Measurements from ENCODE around the gene GNL2.

Gene GNL2

GRCh38 chr1:37601441-37601840 lies 5.7 kb upstream of the GNL2 start:
- Histone ChIP-seq H3K4me3 (IDR thresholded peaks at IDR 0.05; ENCODE audit: insufficient read depth, low read depth, low read length) (no peak overlapping the region), H3K9ac (no peak overlapping the region), H2AFZ (ENCODE audit: low read depth) (no peak overlapping the region), H3K79me2 (ENCODE audit: insufficient read depth, low read depth) (no peaks in the 10 kb centered on the region), H3K27me3 (ENCODE audit: insufficient read depth, low read depth) (no peaks in the 10 kb centered on the region), H3K36me3 (ENCODE audit: insufficient read depth) (no peaks in the 10 kb centered on the region), H4K20me1 (ENCODE audit: insufficient read depth) (no peaks in the 10 kb centered on the region), H3K4me1 (ENCODE audit: low read depth, poor library complexity, severe bottlenecking) (no peaks in the 10 kb centered on the region), H3K27ac (no peak overlapping the region), H3K4me2 (no peak overlapping the region)
- no peak for TF ChIP-seq CTCF (conservative IDR thresholded peaks at IDR 0.05; ENCODE audit: low read depth, low read length)

GRCh38 chr1:37599940-37600339 lies 4.2 kb upstream of the GNL2 start:
- no peaks in the 10 kb centered on the region for H3K36me3 ChIP-seq (ENCODE audit: insufficient read depth)
- no peak overlapping the region for H3K27ac ChIP-seq
- no peak overlapping the region for H3K4me3 ChIP-seq (IDR thresholded peaks at IDR 0.05; ENCODE audit: insufficient read depth, low read depth, low read length)
- no peak overlapping the region for H2AFZ ChIP-seq (ENCODE audit: low read depth)
- TF ChIP-seq CTCF (conservative IDR thresholded peaks at IDR 0.05; ENCODE audit: low read depth, low read length): no peak
- peaks cover 7% of the 10 kb centered on the region for H3K79me2 ChIP-seq (ENCODE audit: insufficient read depth, low read depth)
- H3K4me1 ChIP-seq (ENCODE audit: low read depth, poor library complexity, severe bottlenecking): no peaks in the 10 kb centered on the region
- H3K4me2 ChIP-seq: no peak overlapping the region
- H3K27me3 ChIP-seq (ENCODE audit: insufficient read depth, low read depth): no peaks in the 10 kb centered on the region
- no peak overlapping the region for H3K9ac ChIP-seq
- H4K20me1 ChIP-seq (ENCODE audit: insufficient read depth): no peaks in the 10 kb centered on the region

- Histone ChIP-seq H3K4me1 (ENCODE audit: low read depth, poor library complexity, severe bottlenecking) (peaks cover 19% of the 10 kb centered on the region), H2AFZ (ENCODE audit: low read depth) (peak overlapping the region; percentile 58), H3K9ac (peak overlapping the region; percentile 79; the same call in 1 of the 2 replicates)
These were observed 488 bp upstream of the GNL2 start for GRCh38 chr1:37596182-37596667.

GRCh38 chr1:37593726-37594125 lies 2.0 kb downstream of the GNL2 start:
- no peak for TF ChIP-seq CTCF (conservative IDR thresholded peaks at IDR 0.05; ENCODE audit: low read depth, low read length)
- Histone ChIP-seq H3K4me2 (peak overlapping the region; percentile 89), H3K4me1 (ENCODE audit: low read depth, poor library complexity, severe bottlenecking) (peaks cover 19% of the 10 kb centered on the region), H2AFZ (ENCODE audit: low read depth) (no peak overlapping the region), H4K20me1 (ENCODE audit: insufficient read depth) (peaks cover 6% of the 10 kb centered on the region; the same call in 1 of the 2 replicates), H3K27me3 (ENCODE audit: insufficient read depth, low read depth) (no peaks in the 10 kb centered on the region), H3K79me2 (ENCODE audit: insufficient read depth, low read depth) (peaks cover 42% of the 10 kb centered on the region), H3K4me3 (IDR thresholded peaks at IDR 0.05; ENCODE audit: insufficient read depth, low read depth, low read length) (no peak overlapping the region), H3K36me3 (ENCODE audit: insufficient read depth) (peaks cover 5% of the 10 kb centered on the region; the same call in 1 of the 2 replicates), H3K27ac (no peak overlapping the region), H3K9ac (no peak overlapping the region)

More at GRCh38 chr1:37596182-37596667, 488 bp upstream of the GNL2 start:
- H3K79me2 ChIP-seq (ENCODE audit: insufficient read depth, low read depth): peaks cover 35% of the 10 kb centered on the region
- H3K27me3 ChIP-seq (ENCODE audit: insufficient read depth, low read depth): no peaks in the 10 kb centered on the region
- TF ChIP-seq CTCF (conservative IDR thresholded peaks at IDR 0.05; ENCODE audit: low read depth, low read length): no peak
- H3K27ac ChIP-seq: no peak overlapping the region; the same call in 1 of the 2 replicates
- H3K4me2 ChIP-seq: peak overlapping the region; percentile 53
- H4K20me1 ChIP-seq (ENCODE audit: insufficient read depth): peaks cover 6% of the 10 kb centered on the region; the same call in 1 of the 2 replicates
- H3K4me3 ChIP-seq (IDR thresholded peaks at IDR 0.05; ENCODE audit: insufficient read depth, low read depth, low read length): no peak overlapping the region
- no peaks in the 10 kb centered on the region; the same call in 1 of the 2 replicates for H3K36me3 ChIP-seq (ENCODE audit: insufficient read depth)
